Astrocyte (in vitro differentiated cells and primary cell): ENCODE data around the gene AMACR.

Source experiments
- EZH2 ChIP-seq: IDR thresholded peaks from 2 replicates; pipeline ENCODE4 v1.6.1; 2012; ENCODE audit warnings: mild to moderate bottlenecking, low read length, inconsistent platforms; ENCODE audit not compliant: insufficient read depth
- TF ChIP-seq, protein P1 (sequence below): IDR thresholded peaks from 2 replicates; pipeline ENCODE4 v1.5.1; 2011; ENCODE audit warnings: low read depth, mild to moderate bottlenecking, inconsistent platforms, low read length, moderate library complexity; ENCODE audit not compliant: insufficient read depth

DNA sequence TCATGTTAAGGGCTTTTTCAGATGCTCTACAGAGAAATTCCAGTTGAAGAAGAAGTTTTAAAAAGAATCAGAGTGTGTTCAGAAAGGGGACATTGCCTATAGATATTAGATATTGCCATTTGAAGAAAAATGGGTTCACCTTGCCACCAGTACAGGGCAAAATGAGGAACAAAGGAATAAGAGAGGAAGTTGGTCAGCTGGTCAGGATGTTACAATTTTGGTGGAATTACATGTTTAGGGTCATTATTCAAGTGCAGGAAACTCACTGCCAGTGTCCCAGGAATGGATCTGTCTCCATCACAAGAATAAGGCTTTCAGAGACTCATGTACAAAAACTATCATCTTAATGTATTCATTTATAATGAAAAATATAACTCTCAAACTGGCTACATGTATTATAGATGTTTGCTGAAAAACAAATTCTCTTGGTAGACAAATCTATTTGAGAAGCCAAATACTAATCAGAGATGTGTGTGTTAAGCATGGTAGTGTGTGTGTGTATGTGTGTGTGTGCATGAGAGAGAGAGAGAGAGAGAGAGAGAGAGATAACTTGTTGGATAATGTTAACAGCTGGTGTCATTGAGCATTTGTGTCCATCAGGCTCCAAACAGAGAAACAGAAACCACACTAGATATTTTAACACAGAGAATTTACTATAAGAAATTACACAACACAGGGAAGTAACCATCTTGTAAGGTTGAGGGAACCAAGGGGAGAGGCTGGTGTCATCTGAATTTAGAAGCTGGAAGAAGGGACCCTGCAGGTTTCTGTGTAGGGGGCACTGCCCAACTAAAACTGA, 40.1 kb upstream of the AMACR start:
- TF ChIP-seq, protein P1, sequence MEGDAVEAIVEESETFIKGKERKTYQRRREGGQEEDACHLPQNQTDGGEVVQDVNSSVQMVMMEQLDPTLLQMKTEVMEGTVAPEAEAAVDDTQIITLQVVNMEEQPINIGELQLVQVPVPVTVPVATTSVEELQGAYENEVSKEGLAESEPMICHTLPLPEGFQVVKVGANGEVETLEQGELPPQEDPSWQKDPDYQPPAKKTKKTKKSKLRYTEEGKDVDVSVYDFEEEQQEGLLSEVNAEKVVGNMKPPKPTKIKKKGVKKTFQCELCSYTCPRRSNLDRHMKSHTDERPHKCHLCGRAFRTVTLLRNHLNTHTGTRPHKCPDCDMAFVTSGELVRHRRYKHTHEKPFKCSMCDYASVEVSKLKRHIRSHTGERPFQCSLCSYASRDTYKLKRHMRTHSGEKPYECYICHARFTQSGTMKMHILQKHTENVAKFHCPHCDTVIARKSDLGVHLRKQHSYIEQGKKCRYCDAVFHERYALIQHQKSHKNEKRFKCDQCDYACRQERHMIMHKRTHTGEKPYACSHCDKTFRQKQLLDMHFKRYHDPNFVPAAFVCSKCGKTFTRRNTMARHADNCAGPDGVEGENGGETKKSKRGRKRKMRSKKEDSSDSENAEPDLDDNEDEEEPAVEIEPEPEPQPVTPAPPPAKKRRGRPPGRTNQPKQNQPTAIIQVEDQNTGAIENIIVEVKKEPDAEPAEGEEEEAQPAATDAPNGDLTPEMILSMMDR = no peak
- no peak for TF ChIP-seq EZH2
